ENCODE measurements around the gene RAD23A.

DNA sequence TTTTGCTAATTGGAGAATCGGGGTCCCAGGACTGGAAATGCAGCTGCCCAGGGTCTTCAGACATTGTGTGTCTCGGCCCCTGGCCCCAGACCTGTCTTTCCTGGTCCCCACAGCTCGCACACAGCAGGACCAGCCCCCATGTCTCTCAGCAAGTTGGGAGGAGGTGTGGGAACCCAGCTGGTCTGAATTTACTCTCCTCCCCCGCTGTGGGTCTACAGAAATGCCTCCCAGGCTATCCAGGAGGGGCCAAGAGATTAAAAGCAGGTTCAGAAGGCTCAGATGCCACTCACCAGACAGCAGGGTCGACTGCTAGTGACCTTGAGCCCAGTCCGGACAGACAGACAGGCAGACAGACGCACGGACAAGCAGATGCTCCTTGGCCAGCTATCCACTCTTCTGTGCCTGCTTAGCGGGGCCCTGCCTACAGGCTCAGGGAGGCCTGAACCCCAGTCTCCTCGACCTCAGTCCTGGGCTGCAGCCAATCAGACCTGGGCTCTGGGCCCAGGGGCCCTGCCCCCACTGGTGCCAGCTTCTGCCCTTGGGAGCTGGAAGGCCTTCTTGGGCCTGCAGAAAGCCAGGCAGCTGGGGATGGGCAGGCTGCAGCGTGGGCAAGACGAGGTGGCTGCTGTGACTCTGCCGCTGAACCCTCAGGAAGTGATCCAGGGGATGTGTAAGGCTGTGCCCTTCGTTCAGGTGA, 23.8 kb downstream of the RAD23A start, which contains the start of gene DAND5:
- TF ChIP-seq SMC3 (IDR thresholded peaks at IDR 0.05; ENCODE audit: borderline replicate concordance, low read length) (no peak), BRCA1 (IDR thresholded peaks at IDR 0.05; ENCODE audit: low read depth, low read length) (no peak), ESRRA (IDR thresholded peaks at IDR 0.05; ENCODE audit: low read length) (no peak), TAF1 (IDR thresholded peaks at IDR 0.05; ENCODE audit: borderline replicate concordance, low read depth, low read length) (no peak), PAX5 (IDR thresholded peaks at IDR 0.05; ENCODE audit: borderline replicate concordance, low read depth, low read length) (no peak), POLR2AphosphoS2 (IDR thresholded peaks at IDR 0.05; ENCODE audit: low read depth, low read length) (no peak), EZH2 (IDR thresholded peaks at IDR 0.05; ENCODE audit: borderline replicate concordance, control insufficient read depth, low read depth, low read length) (no peak), SRF (IDR thresholded peaks at IDR 0.05; ENCODE audit: low read depth in 2 of 2, low read length in 2 of 2) (no peak), POLR2A (IDR thresholded peaks at IDR 0.05; ENCODE audit: low read depth, low read length) (no peak), ZBED1 (IDR thresholded peaks at IDR 0.05; ENCODE audit: borderline replicate concordance) (no peak), JUND (IDR thresholded peaks at IDR 0.05; ENCODE audit: low read depth, low read length) (no peak), LARP7 (IDR thresholded peaks at IDR 0.05) (no peak)
- TF ChIP-seq, protein P1, sequence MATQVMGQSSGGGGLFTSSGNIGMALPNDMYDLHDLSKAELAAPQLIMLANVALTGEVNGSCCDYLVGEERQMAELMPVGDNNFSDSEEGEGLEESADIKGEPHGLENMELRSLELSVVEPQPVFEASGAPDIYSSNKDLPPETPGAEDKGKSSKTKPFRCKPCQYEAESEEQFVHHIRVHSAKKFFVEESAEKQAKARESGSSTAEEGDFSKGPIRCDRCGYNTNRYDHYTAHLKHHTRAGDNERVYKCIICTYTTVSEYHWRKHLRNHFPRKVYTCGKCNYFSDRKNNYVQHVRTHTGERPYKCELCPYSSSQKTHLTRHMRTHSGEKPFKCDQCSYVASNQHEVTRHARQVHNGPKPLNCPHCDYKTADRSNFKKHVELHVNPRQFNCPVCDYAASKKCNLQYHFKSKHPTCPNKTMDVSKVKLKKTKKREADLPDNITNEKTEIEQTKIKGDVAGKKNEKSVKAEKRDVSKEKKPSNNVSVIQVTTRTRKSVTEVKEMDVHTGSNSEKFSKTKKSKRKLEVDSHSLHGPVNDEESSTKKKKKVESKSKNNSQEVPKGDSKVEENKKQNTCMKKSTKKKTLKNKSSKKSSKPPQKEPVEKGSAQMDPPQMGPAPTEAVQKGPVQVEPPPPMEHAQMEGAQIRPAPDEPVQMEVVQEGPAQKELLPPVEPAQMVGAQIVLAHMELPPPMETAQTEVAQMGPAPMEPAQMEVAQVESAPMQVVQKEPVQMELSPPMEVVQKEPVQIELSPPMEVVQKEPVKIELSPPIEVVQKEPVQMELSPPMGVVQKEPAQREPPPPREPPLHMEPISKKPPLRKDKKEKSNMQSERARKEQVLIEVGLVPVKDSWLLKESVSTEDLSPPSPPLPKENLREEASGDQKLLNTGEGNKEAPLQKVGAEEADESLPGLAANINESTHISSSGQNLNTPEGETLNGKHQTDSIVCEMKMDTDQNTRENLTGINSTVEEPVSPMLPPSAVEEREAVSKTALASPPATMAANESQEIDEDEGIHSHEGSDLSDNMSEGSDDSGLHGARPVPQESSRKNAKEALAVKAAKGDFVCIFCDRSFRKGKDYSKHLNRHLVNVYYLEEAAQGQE (IDR thresholded peaks at IDR 0.05; ENCODE audit: low read depth, low read length): no peak
- TF ChIP-seq, protein P2, sequence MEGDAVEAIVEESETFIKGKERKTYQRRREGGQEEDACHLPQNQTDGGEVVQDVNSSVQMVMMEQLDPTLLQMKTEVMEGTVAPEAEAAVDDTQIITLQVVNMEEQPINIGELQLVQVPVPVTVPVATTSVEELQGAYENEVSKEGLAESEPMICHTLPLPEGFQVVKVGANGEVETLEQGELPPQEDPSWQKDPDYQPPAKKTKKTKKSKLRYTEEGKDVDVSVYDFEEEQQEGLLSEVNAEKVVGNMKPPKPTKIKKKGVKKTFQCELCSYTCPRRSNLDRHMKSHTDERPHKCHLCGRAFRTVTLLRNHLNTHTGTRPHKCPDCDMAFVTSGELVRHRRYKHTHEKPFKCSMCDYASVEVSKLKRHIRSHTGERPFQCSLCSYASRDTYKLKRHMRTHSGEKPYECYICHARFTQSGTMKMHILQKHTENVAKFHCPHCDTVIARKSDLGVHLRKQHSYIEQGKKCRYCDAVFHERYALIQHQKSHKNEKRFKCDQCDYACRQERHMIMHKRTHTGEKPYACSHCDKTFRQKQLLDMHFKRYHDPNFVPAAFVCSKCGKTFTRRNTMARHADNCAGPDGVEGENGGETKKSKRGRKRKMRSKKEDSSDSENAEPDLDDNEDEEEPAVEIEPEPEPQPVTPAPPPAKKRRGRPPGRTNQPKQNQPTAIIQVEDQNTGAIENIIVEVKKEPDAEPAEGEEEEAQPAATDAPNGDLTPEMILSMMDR (IDR thresholded peaks at IDR 0.05 in 2 of 3, conservative IDR thresholded peaks at IDR 0.05 in 1 of 3; ENCODE audit: control insufficient read depth in 2 of 3, extremely low read depth in 1 of 3, insufficient read depth in 1 of 3, low read depth in 3 of 3, low read length in 3 of 3): no peak

Data from GM12878 (cell line).